GM19240 (cell line): ENCODE measurements around the gene RRAD.

Source experiments
- DNase-seq: peaks from one replicate; pipeline ENCODE4 v3.0.0; 2011; ENCODE audit warnings: low spot score; ENCODE audit not compliant: insufficient read length

The RRAD gene

GRCh38 chr16:66881560-66881959 lies 43.8 kb downstream of the RRAD start:
- no peak for DNase-seq

- DNase-seq = no peak
These were observed 44.3 kb downstream of the RRAD start for GRCh38 chr16:66881014-66881417.

GRCh38 chr16:66880288-66881013 lies 44.9 kb downstream of the RRAD start, which contains the start of gene PDP2:
Gene PDP2, plus strand, starts transcription at chr16:66880515. Its CDS starts 3,770 bp downstream, at chr16:66884285.
- peak; percentile 75 for DNase-seq

GRCh38 chr16:66878067-66878466 lies 47.3 kb downstream of the RRAD start:
- no peak for DNase-seq

GRCh38 chr16:66874079-66874775 lies 51.1 kb downstream of the RRAD start:
- DNase-seq = no peak

- no peak for DNase-seq
These were observed 51.7 kb downstream of the RRAD start for GRCh38 chr16:66873685-66874055.

- peak; percentile 68 for DNase-seq
These were observed 52.2 kb downstream of the RRAD start for GRCh38 chr16:66872943-66873684.

GRCh38 chr16:66872559-66872942 lies 52.8 kb downstream of the RRAD start:
- no peak for DNase-seq

GRCh38 chr16:66871840-66872239 lies 53.5 kb downstream of the RRAD start:
- DNase-seq = no peak
